Endometrial microvascular endothelial cells (primary cell): ENCODE results near the gene HABP4. TPM values are rescaled to one million over a fixed set of nuclear protein-coding genes. Genes with fewer than 3 reads are reported as not detected.

Experiments used
- in situ Hi-C: cut with HindIII; loops from 2 replicates; pipeline ENCODE4 v1.10.0; 2017; ENCODE audit warnings: low sequenced_read_pairs, low pct_unique_long_range_greater_than_20kb; ENCODE audit errors: inconsistent ontology term
- total RNA-seq: library from RNA; depleted of rRNA; stranded (reverse); fragments of >200 nt; gene quantifications from one replicate; pipeline ENCODE4 v1.2.3, GENCODE V29; 2015; ENCODE audit errors: inconsistent ontology term

The HABP4 gene
- 5.3 TPM for total RNA-seq

GRCh38 chr9:96449845-96450612 lies at the start of gene HABP4:
TSS of gene HABP4 (plus strand) at chr9:96450169. CDS start at chr9:96450280, 111 bp downstream.
- in situ Hi-C loops = no loop called here

- in situ Hi-C loops = no loop called here
Measured at GRCh38 chr9:96408409-96409280, 41.3 kb upstream of the HABP4 start.

- in situ Hi-C loops = no loop called here
Measured at GRCh38 chr9:96411129-96411838, 38.7 kb upstream of the HABP4 start.

GRCh38 chr9:96412174-96412913 lies 37.6 kb upstream of the HABP4 start:
- in situ Hi-C loops = no loop called here

- in situ Hi-C loops = no loop called here
Measured at GRCh38 chr9:96413302-96414221, 36.4 kb upstream of the HABP4 start.

- in situ Hi-C loops = no loop called here
Measured at GRCh38 chr9:96417051-96417586, 32.9 kb upstream of the HABP4 start.

GRCh38 chr9:96417661-96418082 lies 32.3 kb upstream of the HABP4 start:
- in situ Hi-C loops = no loop called here

- in situ Hi-C loops = no loop called here
Measured at GRCh38 chr9:96418083-96418919, 31.7 kb upstream of the HABP4 start, which contains the start of gene ZNF367. TSS of gene ZNF367 (minus strand) at chr9:96418370. CDS start at chr9:96418032, 338 bp downstream.

- in situ Hi-C loops = no loop called here
Measured at GRCh38 chr9:96418920-96419690, 30.9 kb upstream of the HABP4 start.

GRCh38 chr9:96419691-96419969 lies 30.3 kb upstream of the HABP4 start:
- in situ Hi-C loops = no loop called here

GRCh38 chr9:96420468-96421219 lies 29.3 kb upstream of the HABP4 start:
- in situ Hi-C loops = no loop called here

GRCh38 chr9:96423322-96423984 lies 26.5 kb upstream of the HABP4 start:
- in situ Hi-C loops = no loop called here

- in situ Hi-C loops = no loop called here
Measured at GRCh38 chr9:96423985-96424336, 26.0 kb upstream of the HABP4 start.

GRCh38 chr9:96425500-96426169 lies 24.3 kb upstream of the HABP4 start:
- in situ Hi-C loops = no loop called here

GRCh38 chr9:96429732-96430131 lies 20.2 kb upstream of the HABP4 start:
- in situ Hi-C loops = no loop called here
